HCT116 (cell line): ENCODE data around the gene G6PD. TPM values are rescaled to one million over a fixed set of nuclear protein-coding genes. Genes with fewer than 3 reads are reported as not detected.

Source experiments
- ATAC-seq: fragments of 200-7000 bp; cut with Tn5 transposase; 2 replicates; pipeline ENCODE4 v1.9.1; 2020; ENCODE audit warnings: mild to moderate bottlenecking, moderate library complexity
- BruUV-seq: library from RNA; stranded (reverse); fragments of 400-500 nt; replicated peaks from 2 replicates; lab custom pipeline; 2021; lab: Mats Ljungman, UMichigan
- CTCF ChIA-PET: fragments of 300-600 bp; sonication (Branson Sonifier 250); formaldehyde crosslinking; loops from one replicate; lab custom pipeline; 2021; ENCODE audit warnings: antibody characterized with exemption; lab: Charles Lee
- POLR2A ChIA-PET: fragments of 300-600, 350-600 bp; sonication (Branson Sonifier 250); formaldehyde crosslinking; loops from one replicate; lab custom pipeline; 2021; ENCODE audit warnings: antibody characterized with exemption; lab: Charles Lee
- RAD21 ChIA-PET, 2 experiments: fragments of 300-600 bp; sonication (Branson Sonifier 250); formaldehyde crosslinking; loops; one replicate each; lab custom pipeline; 2023; ENCODE audit warnings: low total read pairs in 2 of 2; ENCODE audit not compliant: uncharacterized antibody in 2 of 2, unreplicated experiment in 2 of 2, low non-redundant PET in 1 of 2; lab: Charles Lee
- DNase-seq: peaks from one replicate; pipeline ENCODE4 v3.0.0-alpha.2; 2010; ENCODE audit warnings: low read depth, low spot score
- H2AFZ ChIP-seq: fragments of 200-600 bp; shearing (Covaris generic), sonication (generic); 2 replicates; pipeline ENCODE4 v1.6.1; 2017; ENCODE audit warnings: low read depth, mixed run types, mixed read lengths, antibody characterized with exemption, low read length; ENCODE audit not compliant: poor library complexity, severe bottlenecking
- H3K27ac ChIP-seq: 2 replicates; pipeline ENCODE4 v1.5.1; 2012; ENCODE audit warnings: low read depth, low read length
- H3K27me3 ChIP-seq: fragments of 200-600 bp; sonication (generic); 2 replicates; pipeline ENCODE4 v1.6.1; 2016; ENCODE audit warnings: mixed run types, low read length, mixed read lengths; ENCODE audit not compliant: insufficient read depth
- H3K36me3 ChIP-seq, 2 experiments: fragments of 200-500 bp in 1 of 2; fragments of 200-600 bp in 1 of 2; sonication (Bioruptor generic) in 1 of 2; sonication (generic) in 1 of 2; 2 replicates each; pipeline versions ENCODE4 v1.5.1 to v1.6.1; 2014 to 2016; ENCODE audit warnings: low read length in 2 of 2, inconsistent platforms in 1 of 2, mixed read lengths in 1 of 2, mixed run types in 1 of 2; ENCODE audit not compliant: insufficient read depth in 2 of 2, control insufficient read depth in 1 of 2
- H3K4me1 ChIP-seq, 2 experiments: fragments of 200-600 bp in 1 of 2; sonication (generic) in 1 of 2; 2 replicates each; pipeline versions ENCODE4 v1.5.1 to v1.6.1; 2012 to 2017; ENCODE audit warnings: low read length in 2 of 2, inconsistent platforms in 1 of 2, mild to moderate bottlenecking in 1 of 2, mixed read lengths in 1 of 2, mixed run types in 1 of 2, moderate library complexity in 1 of 2; ENCODE audit not compliant: insufficient read depth in 2 of 2, control insufficient read depth in 1 of 2
- H3K4me2 ChIP-seq: fragments of 200-600 bp; sonication (generic); 2 replicates; pipeline ENCODE4 v1.6.1; 2017; ENCODE audit warnings: mixed run types, low read length, mixed read lengths
- H3K4me3 ChIP-seq, 2 experiments: fragments of 200-600 bp in 1 of 2; sonication (generic) in 1 of 2; replicated peaks in 1 of 2; 2 replicates each; pipeline ENCODE4 v1.5.1; 2011 to 2016; ENCODE audit warnings: low read length in 2 of 2, control low read depth in 1 of 2, low read depth in 1 of 2, mild to moderate bottlenecking in 1 of 2, mixed read lengths in 1 of 2, mixed run types in 1 of 2
- H3K79me2 ChIP-seq: fragments of 200-600 bp; sonication (generic); 2 replicates; pipeline ENCODE4 v1.6.1; 2017; ENCODE audit warnings: mild to moderate bottlenecking, mixed run types, low read length, moderate library complexity, mixed read lengths; ENCODE audit not compliant: insufficient read depth
- H3K9ac ChIP-seq: fragments of 200-600 bp; sonication (generic); 2 replicates; pipeline ENCODE4 v1.6.1; 2016; ENCODE audit warnings: low read length, mixed read lengths
- H3K9me2 ChIP-seq: fragments of 200-600 bp; sonication (generic), shearing (Covaris generic); 2 replicates; pipeline ENCODE4 v1.6.1; 2017; ENCODE audit warnings: mixed run types, mild to moderate bottlenecking, moderate library complexity; ENCODE audit not compliant: insufficient read depth
- H3K9me3 ChIP-seq, 2 experiments: fragments of 200-500 bp in 1 of 2; fragments of 200-600 bp in 1 of 2; sonication (Bioruptor generic) in 1 of 2; sonication (generic) in 1 of 2; 2 replicates each; pipeline ENCODE4 v1.6.1; 2014 to 2017; ENCODE audit warnings: low read length in 2 of 2, mixed read lengths in 2 of 2, inconsistent platforms in 1 of 2, low read depth in 1 of 2, mild to moderate bottlenecking in 1 of 2, mixed run types in 1 of 2, moderate library complexity in 1 of 2; ENCODE audit not compliant: control insufficient read depth in 1 of 2, insufficient read depth in 1 of 2
- H4K20me1 ChIP-seq: fragments of 200-600 bp; sonication (generic), shearing (Covaris generic); 2 replicates; pipeline ENCODE4 v1.6.1; 2017; ENCODE audit warnings: mixed run types, mild to moderate bottlenecking, moderate library complexity; ENCODE audit not compliant: insufficient read depth
- ATF3 ChIP-seq: IDR thresholded peaks from 2 replicates; pipeline ENCODE4 v1.6.1; 2012
- CBX3 ChIP-seq: IDR thresholded peaks from 2 replicates; pipeline ENCODE4 v1.6.1; 2012; ENCODE audit warnings: low read depth
- CEBPB ChIP-seq: IDR thresholded peaks from 2 replicates; pipeline ENCODE4 v1.6.1; 2012; ENCODE audit warnings: low read depth
- CTCF ChIP-seq, 3 experiments: fragments of 200-600 bp in 1 of 3; sonication (generic) in 1 of 3; IDR thresholded peaks in 2 of 3; conservative IDR thresholded peaks in 1 of 3; 2 replicates each; pipeline ENCODE4 v1.5.1; 2012 to 2017; ENCODE audit warnings: low read depth in 2 of 3, low read length in 2 of 3, antibody characterized with exemption in 1 of 3, borderline replicate concordance in 1 of 3, control low read depth in 1 of 3, mild to moderate bottlenecking in 1 of 3, mixed read lengths in 1 of 3, mixed run types in 1 of 3, moderate library complexity in 1 of 3; ENCODE audit not compliant: insufficient read depth in 1 of 3
- EGR1 ChIP-seq: IDR thresholded peaks from 2 replicates; pipeline ENCODE4 v1.6.1; 2012; ENCODE audit warnings: low read depth
- EZH2 ChIP-seq: fragments of 200-600 bp; sonication (generic); IDR thresholded peaks from 2 replicates; pipeline ENCODE4 v1.6.1; 2017; ENCODE audit warnings: antibody characterized with exemption, mixed run types
- EZH2phosphoT487 ChIP-seq: fragments of 200-600 bp; IDR thresholded peaks from 2 replicates; pipeline ENCODE4 v1.6.1; 2018; ENCODE audit warnings: antibody characterized with exemption, borderline replicate concordance
- FOSL1 ChIP-seq: IDR thresholded peaks from 2 replicates; pipeline ENCODE4 v1.6.1; 2012; ENCODE audit warnings: low read depth
- MAX ChIP-seq: IDR thresholded peaks from 2 replicates; pipeline ENCODE4 v1.6.1; 2012
- POLR2AphosphoS5 ChIP-seq: IDR thresholded peaks from 2 replicates; pipeline ENCODE4 v1.6.1; 2011; ENCODE audit warnings: mild to moderate bottlenecking, low read depth, low read length, moderate library complexity
- REST ChIP-seq: IDR thresholded peaks from 2 replicates; pipeline ENCODE4 v1.6.1; 2012; ENCODE audit warnings: low read depth
- SIN3A ChIP-seq: IDR thresholded peaks from 2 replicates; pipeline ENCODE4 v1.6.1; 2012; ENCODE audit warnings: low read depth
- SP1 ChIP-seq: IDR thresholded peaks from 2 replicates; pipeline ENCODE4 v1.6.1; 2012; ENCODE audit warnings: low read depth
- SRF ChIP-seq: IDR thresholded peaks from 2 replicates; pipeline ENCODE4 v1.6.1; 2012; ENCODE audit warnings: low read depth
- TCF7L2 ChIP-seq: IDR thresholded peaks from 2 replicates; pipeline ENCODE4 v1.7.0; 2011; ENCODE audit warnings: borderline replicate concordance, inconsistent platforms; ENCODE audit not compliant: insufficient read depth, insufficient read length; ENCODE audit errors: extremely low read depth
- YY1 ChIP-seq: IDR thresholded peaks from 2 replicates; pipeline ENCODE4 v1.6.1; 2011; ENCODE audit warnings: low read length, low read depth, moderate library complexity, mild to moderate bottlenecking; ENCODE audit not compliant: insufficient replicate concordance; ENCODE audit errors: extremely low read depth
- ZBTB33 ChIP-seq: IDR thresholded peaks from 2 replicates; pipeline ENCODE4 v1.6.1; 2011; ENCODE audit warnings: mild to moderate bottlenecking, low read length, moderate library complexity; ENCODE audit not compliant: insufficient replicate concordance; ENCODE audit errors: extremely low read depth
- ZNF274 ChIP-seq: fragments of 200-500 bp; sonication (Bioruptor generic); IDR thresholded peaks from 2 replicates; pipeline ENCODE4 v1.6.1; 2014; ENCODE audit warnings: mild to moderate bottlenecking, low read depth, low read length, inconsistent platforms
- intact Hi-C: fragments of 100-400 bp; cut with micrococcal nuclease; formaldehyde crosslinking; loops from 2 replicates; pipeline ENCODE4 v1.10.0; 2022
- total RNA-seq: library from RNA; stranded (reverse); gene quantifications from one replicate; pipeline ENCODE4 v1.2.1, GENCODE V29; 2021; ENCODE audit not compliant: unreplicated experiment

G6PD gene
- total RNA-seq, 1 experiment from 2014 or later: 109 TPM

GRCh38 chrX:154484255-154485149, 62.1 kb downstream of the G6PD start:
- ATAC-seq (no peak), DNase-seq (no peak)
- H3K9me3 ChIP-seq: no peaks in the 10 kb centered on the region
- H4K20me1 ChIP-seq: no peaks in the 10 kb centered on the region
- peaks cover 9 to 32% of the 10 kb centered on the region in 2 experiments for H3K4me1 ChIP-seq
- peaks cover 15% of the 10 kb centered on the region for H3K79me2 ChIP-seq
- RAD21 ChIA-PET: no interaction called here
- no peaks in the 10 kb centered on the region for H3K27me3 ChIP-seq
- H3K4me2 ChIP-seq: peak overlapping the region; percentile 74; the same call in 1 of the 2 replicates
- no peak overlapping the region for H2AFZ ChIP-seq
- CTCF ChIA-PET: no interaction called here
- intact Hi-C loops: no loop called here
- H3K9ac ChIP-seq: no peak overlapping the region
- POLR2A ChIA-PET: no interaction called here
- TF ChIP-seq ATF3 (no peak), EZH2phosphoT487 (no peak), FOSL1 (no peak), MAX (no peak), TCF7L2 (no peak), YY1 (no peak), REST (no peak), CTCF (IDR thresholded peaks at IDR 0.05 in 2 of 3, conservative IDR thresholded peaks at IDR 0.05 in 1 of 3; ENCODE audit: borderline replicate concordance in 1 of 3, insufficient read depth in 1 of 3, low read depth in 2 of 3, low read length in 2 of 3) (no peak), EGR1 (no peak), EZH2 (no peak), SIN3A (no peak), CBX3 (no peak), ZNF274 (no peak), CEBPB (no peak), ZBTB33 (no peak), POLR2AphosphoS5 (no peak), SP1 (no peak), SRF (no peak)
- no peak overlapping the region; a peak in 1 of 4 replicates for H3K4me3 ChIP-seq
- H3K27ac ChIP-seq: peak overlapping the region; percentile 26; the same call in 1 of the 2 replicates
- no peaks in the 10 kb centered on the region for H3K9me2 ChIP-seq
- H3K36me3 ChIP-seq: peaks cover 0 to 10% of the 10 kb centered on the region in 2 experiments; a peak in 1 of 4 replicates
- no TSS peak for BruUV-seq
